Breast epithelium (tissue), 4 donors: Measurements from ENCODE around the gene TNS3. TPM values are rescaled to one million over a fixed set of nuclear protein-coding genes. Genes with fewer than 3 reads are reported as not detected.

Experiments
- DNase-seq, 2 donors: peaks; one replicate each; pipeline ENCODE4 v3.0.0-alpha.2; 2019; ENCODE audit warnings: low spot score in 2 of 2
- H3K27ac ChIP-seq, 2 donors: fragments of 200-600 bp; sonication (generic) in 1 of 2; one replicate each; pipeline ENCODE4 v1.5.1; 2016 to 2019; ENCODE audit warnings: mild to moderate bottlenecking in 1 of 2
- H3K27me3 ChIP-seq, 2 donors: fragments of 200-600 bp; sonication (generic) in 1 of 2; one replicate each; pipeline versions ENCODE4 v1.5.1 to v1.6.0; 2017 to 2019; ENCODE audit warnings: control low read depth in 1 of 2, mild to moderate bottlenecking in 1 of 2
- H3K36me3 ChIP-seq: fragments of 200-600 bp; one replicate; pipeline ENCODE4 v1.5.1; 2019
- H3K4me1 ChIP-seq, 2 donors: fragments of 200-600 bp; sonication (generic); one replicate each; pipeline ENCODE4 v1.5.1; 2016 to 2019; ENCODE audit warnings: control low read depth in 1 of 2
- H3K4me3 ChIP-seq, 3 donors: fragments of 200-600 bp; sonication (generic); 1 replicate in 2 of 3; 2 replicates in 1 of 3; pipeline ENCODE4 v1.5.1; 2016 to 2019; ENCODE audit warnings: mild to moderate bottlenecking in 3 of 3, moderate library complexity in 2 of 3
- H3K9me3 ChIP-seq, 2 donors: fragments of 200-600 bp; sonication (generic) in 1 of 2; one replicate each; pipeline ENCODE4 v1.5.1; 2016 to 2019; ENCODE audit warnings: control low read depth in 1 of 2
- POLR2A ChIP-seq: fragments of 450-650 bp; IDR thresholded peaks from one replicate; pipeline ENCODE4 v1.6.1; 2016; ENCODE audit warnings: antibody characterized with exemption, mild to moderate bottlenecking, moderate library complexity
- POLR2AphosphoS5 ChIP-seq, 3 donors: sonication (generic); formaldehyde crosslinking; IDR thresholded peaks; one replicate each; pipeline ENCODE4 v1.6.1; 2017; ENCODE audit warnings: antibody characterized with exemption in 3 of 3
- intact Hi-C: fragments of 100-400 bp; cut with DNase I; formaldehyde crosslinking; loops from one replicate; pipeline ENCODE4 v1.15.1; 2023; ENCODE audit warnings: low total_unique reads
- total RNA-seq, 3 donors: library from RNA; depleted of rRNA; stranded (reverse); fragments of >200 nt; gene quantifications; one replicate each; pipeline ENCODE4 v1.1.0, GENCODE V29; 2016
- TF ChIP-seq, protein P1 (sequence below), 3 donors: fragments of 450-650 bp; IDR thresholded peaks; one replicate each; pipeline ENCODE4 v1.5.1; 2016 to 2017; ENCODE audit warnings: antibody characterized with exemption in 3 of 3, mild to moderate bottlenecking in 3 of 3, moderate library complexity in 3 of 3

Gene TNS3
- total RNA-seq, 3 donors from 2014 or later = 41.0 to 78.1 (median 56.2) TPM

DNA sequence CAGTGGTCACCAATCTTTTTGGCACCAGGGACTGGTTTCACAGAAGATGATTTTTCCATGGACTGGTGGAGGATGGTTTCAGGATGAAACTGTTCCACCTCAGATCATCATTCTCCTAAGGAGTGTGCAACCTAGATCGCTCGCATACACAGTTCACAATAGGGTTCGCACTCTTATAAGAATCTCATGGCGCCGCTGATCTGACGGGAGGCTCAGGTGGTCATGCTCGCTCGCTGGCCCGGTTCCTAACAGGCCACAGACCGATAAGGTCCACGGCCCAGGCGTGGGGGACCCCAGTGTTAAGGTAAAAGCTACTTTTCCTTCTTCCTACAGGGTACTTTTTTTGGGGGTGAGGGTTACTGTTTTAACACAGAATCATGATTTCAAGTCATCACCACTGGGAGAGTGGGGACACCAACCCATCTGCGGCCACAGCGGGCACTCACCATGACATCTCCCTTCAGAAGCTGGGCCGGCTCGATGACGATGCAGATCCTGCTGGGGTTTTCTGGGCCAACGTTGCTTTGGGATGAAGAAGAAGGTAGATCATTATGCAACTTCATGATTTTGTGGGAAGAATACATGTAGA, 170.5 kb downstream of the TNS3 start:
- intact Hi-C loops = no loop called here
- Histone ChIP-seq H3K36me3 (no peaks in the 10 kb centered on the region), H3K27me3 (no peaks in the 10 kb centered on the region), H3K4me1 (peaks cover 5 to 13% of the 10 kb centered on the region in 2 donors), H3K27ac (no peak overlapping the region), H3K4me3 (no peak overlapping the region), H3K9me3 (no peaks in the 10 kb centered on the region)
- no peak for DNase-seq
- TF ChIP-seq POLR2A (no peak), POLR2AphosphoS5 (IDR thresholded peaks at IDR 0.05) (no peak)
- TF ChIP-seq, protein P1, sequence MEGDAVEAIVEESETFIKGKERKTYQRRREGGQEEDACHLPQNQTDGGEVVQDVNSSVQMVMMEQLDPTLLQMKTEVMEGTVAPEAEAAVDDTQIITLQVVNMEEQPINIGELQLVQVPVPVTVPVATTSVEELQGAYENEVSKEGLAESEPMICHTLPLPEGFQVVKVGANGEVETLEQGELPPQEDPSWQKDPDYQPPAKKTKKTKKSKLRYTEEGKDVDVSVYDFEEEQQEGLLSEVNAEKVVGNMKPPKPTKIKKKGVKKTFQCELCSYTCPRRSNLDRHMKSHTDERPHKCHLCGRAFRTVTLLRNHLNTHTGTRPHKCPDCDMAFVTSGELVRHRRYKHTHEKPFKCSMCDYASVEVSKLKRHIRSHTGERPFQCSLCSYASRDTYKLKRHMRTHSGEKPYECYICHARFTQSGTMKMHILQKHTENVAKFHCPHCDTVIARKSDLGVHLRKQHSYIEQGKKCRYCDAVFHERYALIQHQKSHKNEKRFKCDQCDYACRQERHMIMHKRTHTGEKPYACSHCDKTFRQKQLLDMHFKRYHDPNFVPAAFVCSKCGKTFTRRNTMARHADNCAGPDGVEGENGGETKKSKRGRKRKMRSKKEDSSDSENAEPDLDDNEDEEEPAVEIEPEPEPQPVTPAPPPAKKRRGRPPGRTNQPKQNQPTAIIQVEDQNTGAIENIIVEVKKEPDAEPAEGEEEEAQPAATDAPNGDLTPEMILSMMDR (IDR thresholded peaks at IDR 0.05) = no peak

DNA sequence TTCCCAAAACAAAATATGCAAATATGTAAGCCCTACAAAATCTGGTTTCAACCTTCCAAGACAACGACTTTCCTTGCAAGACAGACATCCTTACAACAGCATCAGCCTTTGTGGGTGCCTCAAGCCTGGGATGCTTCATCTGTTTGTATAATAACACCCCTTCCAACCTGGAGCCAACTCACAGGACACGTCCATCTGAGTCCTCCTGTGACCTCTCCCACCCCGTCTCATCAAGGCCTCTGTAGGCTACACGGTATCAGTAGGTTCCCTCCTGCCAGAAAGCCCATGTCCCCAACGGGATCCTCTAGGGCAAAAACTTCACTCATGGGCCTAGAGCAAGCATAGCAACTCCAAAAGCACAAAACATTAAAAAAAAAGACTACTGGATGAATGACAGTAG, 173.2 kb downstream of the TNS3 start:
- H3K27me3 ChIP-seq = no peaks in the 10 kb centered on the region
- intact Hi-C loops = no loop called here
- H3K4me3 ChIP-seq = no peak overlapping the region
- TF ChIP-seq POLR2AphosphoS5 (IDR thresholded peaks at IDR 0.05) (no peak), POLR2A (no peak)
- no peaks in the 10 kb centered on the region for H3K9me3 ChIP-seq
- H3K4me1 ChIP-seq = peaks cover 5 to 28% of the 10 kb centered on the region in 2 donors
- no peak for DNase-seq
- no peak overlapping the region for H3K27ac ChIP-seq
- no peaks in the 10 kb centered on the region for H3K36me3 ChIP-seq

DNA sequence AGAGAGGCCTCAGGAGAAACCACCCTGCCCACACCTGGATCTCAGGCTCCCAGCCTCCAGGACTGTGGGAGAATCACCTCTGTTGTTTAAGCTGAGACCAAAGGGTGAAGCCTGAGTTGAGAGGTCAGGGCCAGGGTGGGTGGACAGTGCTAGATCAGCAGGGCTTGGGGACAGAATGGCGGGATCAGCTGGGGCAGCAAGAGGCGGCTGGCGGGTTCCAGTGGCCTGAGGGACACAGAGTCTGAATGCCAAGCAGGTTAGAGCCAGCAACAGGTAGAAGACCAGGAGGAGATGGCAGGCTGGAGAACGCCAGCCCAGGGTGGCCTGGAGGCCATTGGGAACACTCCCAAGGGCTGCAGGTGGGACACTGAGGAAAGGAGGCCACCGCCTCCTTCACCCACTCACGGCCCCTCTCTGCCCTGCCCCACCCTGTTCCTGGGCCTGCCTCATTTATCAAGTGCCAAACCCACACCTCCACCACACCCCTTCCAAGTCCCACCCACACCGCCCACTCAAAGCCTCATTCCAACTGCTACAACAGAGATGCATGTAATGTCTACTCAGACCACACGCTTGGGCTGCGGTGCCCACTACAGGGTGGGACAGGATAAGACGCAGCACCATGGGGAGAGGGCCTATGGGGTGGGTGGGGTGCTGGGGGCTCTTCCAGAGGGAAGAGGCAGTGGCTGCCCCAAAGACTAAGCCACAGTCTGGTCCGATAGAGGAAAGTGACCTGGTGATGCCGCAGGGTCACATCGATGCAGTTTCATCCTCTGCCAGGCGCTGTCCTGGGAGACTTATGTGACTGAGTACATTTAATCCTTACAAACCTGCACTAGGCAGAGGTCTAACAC, 173.9 kb downstream of the TNS3 start:
- DNase-seq = no peak
- Histone ChIP-seq H3K9me3 (no peaks in the 10 kb centered on the region), H3K4me3 (no peak overlapping the region), H3K27me3 (no peaks in the 10 kb centered on the region), H3K36me3 (no peaks in the 10 kb centered on the region), H3K27ac (peak overlapping the region; percentile 83 to 85), H3K4me1 (peaks cover 5 to 28% of the 10 kb centered on the region in 2 donors)
- intact Hi-C loops = no loop called here
- TF ChIP-seq POLR2AphosphoS5 (IDR thresholded peaks at IDR 0.05) (no peak), POLR2A (no peak)
- TF ChIP-seq, protein P1 (IDR thresholded peaks at IDR 0.05) = no peak

DNA sequence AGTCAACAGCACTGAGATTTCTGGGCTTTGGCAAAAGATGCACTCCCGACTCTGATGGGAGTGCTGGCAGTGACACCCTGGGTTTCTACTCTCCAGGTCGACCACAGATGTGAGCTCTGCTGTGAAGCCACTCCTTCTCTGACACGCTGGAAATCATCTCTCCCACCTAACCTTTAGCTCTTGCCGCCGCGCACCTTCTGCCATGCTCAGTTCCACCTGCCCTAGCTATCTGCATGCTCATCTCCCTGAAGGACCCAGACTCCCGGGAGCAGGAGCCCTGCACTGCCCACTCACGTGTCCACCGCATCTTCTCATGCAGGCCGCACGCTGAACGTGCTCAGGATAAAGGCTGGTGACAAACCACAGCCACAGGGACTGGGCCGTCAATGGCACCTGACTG, 174.8 kb downstream of the TNS3 start:
- no peaks in the 10 kb centered on the region for H3K36me3 ChIP-seq
- intact Hi-C loops = no loop called here
- H3K4me3 ChIP-seq = peak overlapping the region in 1 of 3 donors; percentile 29
- no peaks in the 10 kb centered on the region for H3K9me3 ChIP-seq
- H3K4me1 ChIP-seq = peaks cover 5 to 28% of the 10 kb centered on the region in 2 donors
- peak overlapping the region; percentile 83 to 85 for H3K27ac ChIP-seq
- DNase-seq = no peak
- no peaks in the 10 kb centered on the region for H3K27me3 ChIP-seq
- TF ChIP-seq POLR2AphosphoS5 (IDR thresholded peaks at IDR 0.05) (no peak), POLR2A (no peak)
- TF ChIP-seq, protein P1 (IDR thresholded peaks at IDR 0.05) = no peak

DNA sequence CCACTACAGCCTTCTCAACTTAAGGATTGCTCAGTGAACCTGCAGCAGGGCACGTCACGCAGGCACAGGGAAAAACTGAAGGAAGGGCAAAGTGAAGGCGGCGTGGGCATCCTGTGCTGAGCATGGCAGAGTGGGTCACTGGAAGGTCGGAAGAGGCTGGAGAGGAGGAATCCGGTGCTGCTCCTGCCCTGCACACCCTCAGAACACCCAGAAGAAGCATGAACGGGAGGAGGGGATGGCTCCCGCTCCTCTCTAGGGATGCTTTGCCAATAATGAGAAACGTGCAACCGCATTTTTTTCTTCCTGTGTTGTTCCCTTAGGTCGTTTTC, 175.1 kb downstream of the TNS3 start:
- peak overlapping the region in 1 of 3 donors; percentile 29 for H3K4me3 ChIP-seq
- H3K9me3 ChIP-seq = no peaks in the 10 kb centered on the region
- no peaks in the 10 kb centered on the region for H3K36me3 ChIP-seq
- no peak for DNase-seq
- peaks cover 5 to 28% of the 10 kb centered on the region in 2 donors for H3K4me1 ChIP-seq
- no peaks in the 10 kb centered on the region for H3K27me3 ChIP-seq
- H3K27ac ChIP-seq = peak overlapping the region; percentile 83 to 85
- intact Hi-C loops = no loop called here
- TF ChIP-seq POLR2AphosphoS5 (IDR thresholded peaks at IDR 0.05) (no peak), POLR2A (no peak)
- TF ChIP-seq, protein P1 (IDR thresholded peaks at IDR 0.05) = no peak
